ENCODE results near the gene U2AF2. TPM values are rescaled to one million over a fixed set of nuclear protein-coding genes. Genes with fewer than 3 reads are reported as not detected.
A peak's percentile ranks its signal among the peaks of the same experiment; 100 is the strongest.

Gene U2AF2
- total and polyA plus RNA-seq, 9 of the 15 experiments (the other 6 are each of a cell fraction or from before 2014, with no cell fraction given) = 3.0 to 331 (median 157) TPM

DNA sequence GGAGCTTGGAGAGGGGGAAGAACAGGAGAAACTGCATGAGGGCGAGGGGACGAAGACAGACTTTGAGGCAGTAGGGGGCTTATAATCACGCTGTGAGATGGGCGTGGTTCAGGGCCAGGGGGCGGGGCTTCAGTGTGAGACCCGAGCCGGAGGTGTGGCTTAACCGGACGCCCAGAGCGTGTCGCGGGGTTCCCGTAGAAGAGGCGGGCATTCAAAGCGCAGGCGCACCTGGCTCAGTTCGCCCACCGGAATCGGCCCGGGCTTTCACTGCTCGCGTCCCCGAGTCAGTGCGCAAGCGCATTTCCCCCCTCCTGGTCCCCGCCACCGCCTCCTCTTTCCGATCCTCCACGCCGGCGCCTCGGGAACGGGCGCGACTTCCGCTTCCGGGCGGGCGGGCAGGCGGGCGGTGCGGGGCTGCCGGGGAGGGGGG, 49.6 kb upstream of the U2AF2 start (continued):
- TF ChIP-seq REST (IDR thresholded peaks at IDR 0.05; ENCODE audit: borderline replicate concordance) (no peak), REST (CRISPR knock-in tag; IDR thresholded peaks at IDR 0.05; ENCODE audit: low read depth) (no peak), TBL1XR1 (IDR thresholded peaks at IDR 0.05; ENCODE audit: low read length in 2 of 2) (no peak), ZNF165 (CRISPR knock-in tag; IDR thresholded peaks at IDR 0.05; ENCODE audit: borderline replicate concordance) (no peak), FOXJ3 (CRISPR knock-in tag; IDR thresholded peaks at IDR 0.05) (no peak), ZNF830 (CRISPR knock-in tag; IDR thresholded peaks at IDR 0.05) (no peak), CBX1 (IDR thresholded peaks at IDR 0.05; ENCODE audit: low read depth) (no peak), GATA2 (CRISPR knock-in tag; IDR thresholded peaks at IDR 0.05) (no peak), ARNT (IDR thresholded peaks at IDR 0.05) (no peak), ZNF512 (tag; IDR thresholded peaks at IDR 0.05) (no peak), PPARD (CRISPR knock-in tag; IDR thresholded peaks at IDR 0.05) (no peak), FOXA3 (CRISPR knock-in tag; conservative IDR thresholded peaks at IDR 0.05 in 1 of 2, IDR thresholded peaks at IDR 0.05 in 1 of 2) (no peak), SP1 (CRISPR knock-in tag; IDR thresholded peaks at IDR 0.05) (0 out of 2 replicates have a peak, but pooled peaks have one; percentile 51)
- TF ChIP-seq, protein P1, sequence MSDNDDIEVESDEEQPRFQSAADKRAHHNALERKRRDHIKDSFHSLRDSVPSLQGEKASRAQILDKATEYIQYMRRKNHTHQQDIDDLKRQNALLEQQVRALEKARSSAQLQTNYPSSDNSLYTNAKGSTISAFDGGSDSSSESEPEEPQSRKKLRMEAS (CRISPR knock-in tag; IDR thresholded peaks at IDR 0.05) = no peak
- TF ChIP-seq, protein P2, sequence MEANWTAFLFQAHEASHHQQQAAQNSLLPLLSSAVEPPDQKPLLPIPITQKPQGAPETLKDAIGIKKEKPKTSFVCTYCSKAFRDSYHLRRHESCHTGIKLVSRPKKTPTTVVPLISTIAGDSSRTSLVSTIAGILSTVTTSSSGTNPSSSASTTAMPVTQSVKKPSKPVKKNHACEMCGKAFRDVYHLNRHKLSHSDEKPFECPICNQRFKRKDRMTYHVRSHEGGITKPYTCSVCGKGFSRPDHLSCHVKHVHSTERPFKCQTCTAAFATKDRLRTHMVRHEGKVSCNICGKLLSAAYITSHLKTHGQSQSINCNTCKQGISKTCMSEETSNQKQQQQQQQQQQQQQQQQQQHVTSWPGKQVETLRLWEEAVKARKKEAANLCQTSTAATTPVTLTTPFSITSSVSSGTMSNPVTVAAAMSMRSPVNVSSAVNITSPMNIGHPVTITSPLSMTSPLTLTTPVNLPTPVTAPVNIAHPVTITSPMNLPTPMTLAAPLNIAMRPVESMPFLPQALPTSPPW (CRISPR knock-in tag; IDR thresholded peaks at IDR 0.05) = peak; percentile 97
- TF ChIP-seq, protein P3, sequence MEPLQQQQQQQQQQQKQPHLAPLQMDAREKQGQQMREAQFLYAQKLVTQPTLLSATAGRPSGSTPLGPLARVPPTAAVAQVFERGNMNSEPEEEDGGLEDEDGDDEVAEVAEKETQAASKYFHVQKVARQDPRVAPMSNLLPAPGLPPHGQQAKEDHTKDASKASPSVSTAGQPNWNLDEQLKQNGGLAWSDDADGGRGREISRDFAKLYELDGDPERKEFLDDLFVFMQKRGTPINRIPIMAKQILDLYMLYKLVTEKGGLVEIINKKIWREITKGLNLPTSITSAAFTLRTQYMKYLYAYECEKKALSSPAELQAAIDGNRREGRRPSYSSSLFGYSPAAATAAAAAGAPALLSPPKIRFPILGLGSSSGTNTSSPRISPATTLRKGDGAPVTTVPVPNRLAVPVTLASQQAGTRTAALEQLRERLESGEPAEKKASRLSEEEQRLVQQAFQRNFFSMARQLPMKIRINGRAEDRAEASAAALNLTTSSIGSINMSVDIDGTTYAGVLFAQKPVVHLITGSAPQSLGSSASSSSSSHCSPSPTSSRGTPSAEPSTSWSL (CRISPR knock-in tag; IDR thresholded peaks at IDR 0.05; ENCODE audit: borderline replicate concordance) = no peak

Measured in K562 (cell line).